ENCODE results near the gene ZNF33B.

DNA sequence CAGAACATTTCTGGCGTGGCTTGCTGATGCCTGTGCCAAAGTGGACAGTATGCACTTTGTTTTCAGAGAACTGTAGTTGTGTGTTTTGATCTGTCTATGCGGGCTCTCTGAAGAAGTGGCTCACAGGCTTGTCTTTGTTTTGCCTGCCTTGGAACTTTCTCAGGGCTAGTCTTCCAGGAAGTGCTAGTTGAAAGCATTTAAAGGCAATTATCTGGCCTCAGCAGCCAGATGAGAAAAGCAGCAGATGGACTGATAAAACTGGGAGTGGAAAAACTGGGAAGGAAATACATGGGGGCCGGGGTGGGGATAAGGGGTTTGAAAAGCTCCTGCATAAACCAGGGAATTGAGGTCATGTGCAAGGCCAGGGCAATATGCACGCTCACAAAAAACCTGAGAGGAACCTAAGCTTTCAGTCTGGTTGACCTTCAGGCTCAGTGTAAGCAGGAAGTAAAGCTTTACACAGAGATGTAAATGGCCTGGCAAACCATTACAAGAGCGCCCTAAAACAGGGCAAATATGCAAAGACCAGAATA lies 94.5 kb downstream of the ZNF33B start:
- TF ChIP-seq, protein P1, sequence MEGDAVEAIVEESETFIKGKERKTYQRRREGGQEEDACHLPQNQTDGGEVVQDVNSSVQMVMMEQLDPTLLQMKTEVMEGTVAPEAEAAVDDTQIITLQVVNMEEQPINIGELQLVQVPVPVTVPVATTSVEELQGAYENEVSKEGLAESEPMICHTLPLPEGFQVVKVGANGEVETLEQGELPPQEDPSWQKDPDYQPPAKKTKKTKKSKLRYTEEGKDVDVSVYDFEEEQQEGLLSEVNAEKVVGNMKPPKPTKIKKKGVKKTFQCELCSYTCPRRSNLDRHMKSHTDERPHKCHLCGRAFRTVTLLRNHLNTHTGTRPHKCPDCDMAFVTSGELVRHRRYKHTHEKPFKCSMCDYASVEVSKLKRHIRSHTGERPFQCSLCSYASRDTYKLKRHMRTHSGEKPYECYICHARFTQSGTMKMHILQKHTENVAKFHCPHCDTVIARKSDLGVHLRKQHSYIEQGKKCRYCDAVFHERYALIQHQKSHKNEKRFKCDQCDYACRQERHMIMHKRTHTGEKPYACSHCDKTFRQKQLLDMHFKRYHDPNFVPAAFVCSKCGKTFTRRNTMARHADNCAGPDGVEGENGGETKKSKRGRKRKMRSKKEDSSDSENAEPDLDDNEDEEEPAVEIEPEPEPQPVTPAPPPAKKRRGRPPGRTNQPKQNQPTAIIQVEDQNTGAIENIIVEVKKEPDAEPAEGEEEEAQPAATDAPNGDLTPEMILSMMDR (IDR thresholded peaks at IDR 0.05): no peak
- TF ChIP-seq POLR2A (IDR thresholded peaks at IDR 0.05): no peak

Measured in lower leg skin (tissue), 3 donors.